ENCODE data around the gene HOMEZ.

DNA sequence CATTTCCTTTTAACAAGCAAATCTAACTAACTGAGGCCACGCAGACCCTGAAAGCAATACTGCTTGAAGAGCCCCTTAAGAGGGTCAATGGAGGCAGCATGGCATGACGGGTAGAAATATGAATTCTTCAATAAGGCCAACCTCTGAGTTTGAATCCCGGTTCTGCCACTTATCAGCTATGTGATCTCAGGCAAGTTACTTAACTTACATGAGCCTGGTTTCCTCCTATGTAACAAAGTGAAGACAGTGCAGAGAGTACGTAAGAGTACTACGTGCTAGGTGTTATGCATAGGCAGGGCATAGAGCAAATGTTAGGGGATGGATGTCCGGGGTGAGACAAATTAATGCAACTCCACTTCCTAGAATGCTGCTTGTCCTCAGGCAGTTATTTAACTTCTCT is 4.7 kb downstream of the HOMEZ start:
- no peak for TF ChIP-seq POLR2A (IDR thresholded peaks at IDR 0.05)
- no peak for TF ChIP-seq CTCF (IDR thresholded peaks at IDR 0.05)
- no peak for TF ChIP-seq POLR2AphosphoS5 (IDR thresholded peaks at IDR 0.05)
- no peak for TF ChIP-seq EP300 (IDR thresholded peaks at IDR 0.05; ENCODE audit: low read depth)
